HepG2 (cell line): ENCODE results near the gene MICAL3. TPM values are rescaled to one million over a fixed set of nuclear protein-coding genes. Genes with fewer than 3 reads are reported as not detected.

Source experiments
- ATAC-seq: fragments of 200-7000 bp; cut with Tn5 transposase; 3 replicates; pipeline ENCODE4 v1.9.1; 2020; ENCODE audit warnings: mild to moderate bottlenecking, moderate library complexity
- BruUV-seq: library from RNA; stranded (reverse); fragments of 400-500 nt; replicated peaks from 2 replicates; lab custom pipeline; 2021; lab: Mats Ljungman, UMichigan
- CTCF ChIA-PET: fragments of 300-600 bp; formaldehyde crosslinking; extraction: SDS; loops from one replicate; lab custom pipeline; 2021; ENCODE audit warnings: low total read pairs, inconsistent platforms, low intra/inter-chr PET ratio; lab: Yijun Ruan, JAX
- POLR2A ChIA-PET: fragments of 350-600 bp; sonication (Branson Sonifier 250); formaldehyde crosslinking; loops from one replicate; lab custom pipeline; 2020; ENCODE audit warnings: antibody characterized with exemption, inconsistent platforms; lab: Yijun Ruan, JAX
- DNase-seq: peaks from one replicate; pipeline ENCODE4 v3.0.0-alpha.2; 2015; ENCODE audit warnings: low spot score
- FAIRE-seq: peaks from 3 replicates; lab custom pipeline; 2011; peaks lifted over from hg19 to GRCh38; lab: Jason Lieb, UNC
- H2AFZ ChIP-seq: one replicate; pipeline ENCODE4 v1.6.1; 2011; ENCODE audit warnings: low read length, inconsistent platforms
- H3K27ac ChIP-seq: fragments of 300-600 bp; 3 replicates; pipeline ENCODE4 v1.8.0; 2011; ENCODE audit warnings: mixed run types, mild to moderate bottlenecking, mixed read lengths, low read length, inconsistent platforms; ENCODE audit not compliant: insufficient read depth; ENCODE audit errors: extremely low read length
- H3K27me3 ChIP-seq, 2 experiments: fragments of 200-600 bp in 1 of 2; 2 replicates in 1 of 2; 3 replicates in 1 of 2; pipeline versions ENCODE4 v1.6.0 to v1.8.0; 2011; ENCODE audit warnings: low read length in 2 of 2, mild to moderate bottlenecking in 2 of 2, moderate library complexity in 2 of 2, inconsistent platforms in 1 of 2; ENCODE audit not compliant: insufficient read depth in 2 of 2, control insufficient read depth in 1 of 2
- H3K36me3 ChIP-seq, 2 experiments: fragments of 200-600 bp in 1 of 2; replicated peaks in 1 of 2; 2 replicates in 1 of 2; 3 replicates in 1 of 2; pipeline versions ENCODE4 v1.5.1 to v1.8.0; 2011; ENCODE audit warnings: low read length in 2 of 2, inconsistent platforms in 1 of 2; ENCODE audit not compliant: insufficient read depth in 2 of 2, control insufficient read depth in 1 of 2
- H3K4me1 ChIP-seq: 2 replicates; pipeline ENCODE4 v1.5.1; 2012; ENCODE audit warnings: low read length, inconsistent platforms; ENCODE audit not compliant: insufficient read depth
- H3K4me2 ChIP-seq: 2 replicates; pipeline ENCODE4 v1.6.0; 2011; ENCODE audit warnings: low read depth, low read length, inconsistent platforms
- H3K4me3 ChIP-seq, 3 experiments: fragments of 200-600 bp in 1 of 3; sonication (generic), shearing (Covaris generic) in 1 of 3; replicated peaks in 1 of 3; 2 replicates each; pipeline ENCODE4 v1.5.1; 2011 to 2016; ENCODE audit warnings: low read length in 3 of 3, inconsistent platforms in 2 of 3, low read depth in 2 of 3, mild to moderate bottlenecking in 2 of 3, control low read depth in 1 of 3, mixed read lengths in 1 of 3; ENCODE audit not compliant: insufficient read depth in 1 of 3
- H3K79me2 ChIP-seq: one replicate; pipeline ENCODE4 v1.6.1; 2011; ENCODE audit warnings: low read length, inconsistent platforms; ENCODE audit not compliant: insufficient read depth
- H3K9ac ChIP-seq: 2 replicates; pipeline ENCODE4 v1.6.0; 2011; ENCODE audit warnings: mild to moderate bottlenecking, low read depth, low read length, inconsistent platforms; ENCODE audit not compliant: insufficient read depth
- H3K9me3 ChIP-seq: 2 replicates; pipeline ENCODE4 v1.5.1; 2012; ENCODE audit warnings: mild to moderate bottlenecking, low read length
- H4K20me1 ChIP-seq: 2 replicates; pipeline ENCODE4 v1.6.0; 2011; ENCODE audit warnings: inconsistent platforms, mild to moderate bottlenecking, low read length, moderate library complexity; ENCODE audit not compliant: insufficient read depth
- ATF7-NPFF ChIP-seq: sonication (generic); formaldehyde crosslinking; IDR thresholded peaks from 2 replicates; pipeline ENCODE4 v1.8.1; 2023; ENCODE audit warnings: mild to moderate bottlenecking, low read depth, missing genetic modification reagents, moderate library complexity
- CREM ChIP-seq, 2 experiments: sonication (generic) in 1 of 2; formaldehyde crosslinking in 1 of 2; IDR thresholded peaks; 2 replicates each; pipeline versions ENCODE4 v1.4.0 to v1.6.1; 2016 to 2020; ENCODE audit warnings: antibody characterized with exemption in 1 of 2, mild to moderate bottlenecking in 1 of 2, missing genetic modification reagents in 1 of 2
- GATAD2A ChIP-seq: IDR thresholded peaks from 2 replicates; pipeline ENCODE4 v1.6.1; 2016
- KAT8 ChIP-seq: IDR thresholded peaks from 2 replicates; pipeline ENCODE4 v1.6.1; 2016; ENCODE audit warnings: missing genetic modification reagents, missing compliant biosample characterization
- KDM5B ChIP-seq: sonication (generic); formaldehyde crosslinking; IDR thresholded peaks from 2 replicates; pipeline ENCODE4 v1.4.0; 2020; ENCODE audit warnings: missing genetic modification reagents, mild to moderate bottlenecking, borderline replicate concordance
- MAFF ChIP-seq: IDR thresholded peaks from 2 replicates; pipeline ENCODE4 v1.6.1; 2011; ENCODE audit warnings: low read depth, low read length, improper control_type of control experiment
- MAFK ChIP-seq, 2 experiments: IDR thresholded peaks in 1 of 2; conservative IDR thresholded peaks in 1 of 2; 2 replicates each; pipeline ENCODE4 v1.6.1; 2011; ENCODE audit warnings: improper control_type of control experiment in 2 of 2, low read length in 2 of 2
- MTF1 ChIP-seq: sonication (generic); formaldehyde crosslinking; IDR thresholded peaks from 2 replicates; pipeline ENCODE4 v1.5.0; 2020; ENCODE audit warnings: missing genetic modification reagents
- MXI1 ChIP-seq: IDR thresholded peaks from 3 replicates; pipeline ENCODE4 v1.6.1; 2012; ENCODE audit warnings: low read depth, low read length, inconsistent platforms, borderline replicate concordance
- NFKB2 ChIP-seq: sonication (generic); formaldehyde crosslinking; IDR thresholded peaks from 2 replicates; pipeline ENCODE4 v1.4.0; 2020; ENCODE audit warnings: missing genetic modification reagents, borderline replicate concordance
- RFXANK ChIP-seq: IDR thresholded peaks from 2 replicates; pipeline ENCODE4 v1.6.1; 2016
- STAT5B ChIP-seq: sonication (generic); formaldehyde crosslinking; IDR thresholded peaks from 2 replicates; pipeline ENCODE4 v1.4.0; 2020; ENCODE audit warnings: missing genetic modification reagents
- TMF1 ChIP-seq: sonication (generic); formaldehyde crosslinking; IDR thresholded peaks from 2 replicates; pipeline ENCODE4 v1.8.1; 2022; ENCODE audit warnings: low read depth, missing genetic modification reagents
- ZFP36L1 ChIP-seq: sonication (generic); formaldehyde crosslinking; IDR thresholded peaks from 2 replicates; pipeline ENCODE4 v1.8.0; 2022; ENCODE audit warnings: mild to moderate bottlenecking, missing genetic modification reagents, moderate library complexity
- ZNF430 ChIP-seq: sonication (generic); formaldehyde crosslinking; IDR thresholded peaks from 2 replicates; pipeline ENCODE4 v1.9.0; 2021; ENCODE audit warnings: mild to moderate bottlenecking, missing genetic modification reagents
- WGBS: methylation state at CpG from one replicate; pipeline ENCODE4 v1.1.6; 2017; ENCODE audit warnings: low lambda C conversion rate; 5-methylcytosine and 5-hydroxymethylcytosine counted together
- in situ Hi-C: cut with HindIII; loops from 2 replicates; pipeline ENCODE4 v1.10.0; 2017; ENCODE audit warnings: low pct_unique_long_range_greater_than_20kb; ENCODE audit not compliant: extremely low pct_ligation_motif_present
- intact Hi-C: fragments of 100-400 bp; cut with micrococcal nuclease; formaldehyde crosslinking; loops from one replicate; pipeline ENCODE4 v1.10.0; 2022; ENCODE audit not compliant: unreplicated experiment
- polyA plus RNA-seq, 8 experiments: library from polyadenylated mRNA; depleted of rRNA in 3 of 8; stranded (reverse) in 7 of 8; unstranded in 1 of 8; fragments of >200 nt; fragmentation: Illumina TruSeq in 4 of 8; extraction: Trizol in 4 of 8; gene quantifications; 2 replicates each; pipeline versions ENCODE4 v1.2.1 to v1.2.3, GENCODE V29; 2011 to 2016; ENCODE audit warnings: low read depth in 4 of 8, missing spikeins in 1 of 8, mixed read lengths in 1 of 8; ENCODE audit not compliant: insufficient read depth in 1 of 8
- total RNA-seq, 5 experiments: library from RNA; depleted of rRNA; stranded (reverse); fragments of >200 nt; fragmentation: Illumina TruSeq; extraction: Trizol; gene quantifications; 2 replicates each; pipeline ENCODE4 v1.2.3, GENCODE V29; 2016; ENCODE audit warnings: low read depth in 1 of 5
- TF ChIP-seq, protein P1 (sequence below): IDR thresholded peaks from 2 replicates; pipeline ENCODE4 v1.6.1; 2016; ENCODE audit warnings: missing genetic modification reagents, missing compliant biosample characterization
- TF ChIP-seq, protein P2 (sequence below): sonication (generic); formaldehyde crosslinking; IDR thresholded peaks from 2 replicates; pipeline ENCODE4 v1.8.0; 2022; ENCODE audit warnings: missing genetic modification reagents, mild to moderate bottlenecking, borderline replicate concordance

MICAL3 gene
- total and polyA plus RNA-seq, 2 of the 13 experiments (the other 11 are each of a cell fraction or from before 2014, with no cell fraction given) = 5.3 to 12.5 TPM

DNA sequence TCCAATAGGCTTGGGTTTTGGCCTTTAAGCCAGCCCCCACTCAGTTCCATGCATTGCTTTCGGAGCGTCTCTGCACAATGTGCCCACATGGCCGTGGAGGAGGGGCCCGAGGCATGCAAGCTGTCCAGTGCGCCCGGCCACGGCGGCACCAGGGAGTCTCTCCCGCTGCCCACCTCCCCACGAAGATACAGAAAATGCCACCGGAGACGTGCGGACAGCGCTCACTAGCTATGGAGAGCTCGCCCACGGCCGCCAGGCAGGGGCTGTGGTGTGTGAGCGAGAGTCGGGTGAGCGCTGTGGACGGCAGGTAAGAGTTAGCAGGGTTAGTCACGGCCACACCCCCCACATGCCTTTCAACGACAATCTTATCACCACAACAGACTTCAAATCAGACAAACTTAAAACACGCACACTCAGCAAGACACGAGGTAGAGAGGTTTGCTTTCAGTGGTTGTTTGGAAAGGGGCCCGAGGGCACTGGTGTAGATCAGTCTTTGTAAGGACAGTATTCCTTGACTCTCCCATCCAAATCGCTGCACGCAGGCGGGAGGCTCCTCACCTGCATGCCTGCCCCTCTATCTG is 231.4 kb downstream of the MICAL3 start:
- POLR2A ChIA-PET = no interaction called here
- no peak overlapping the region for H3K27ac ChIP-seq
- no peak for ATAC-seq
- WGBS = 97% methylated on average over 24 of the region's 29 CpGs
- H3K9ac ChIP-seq = no peak overlapping the region
- no peak overlapping the region for H3K4me2 ChIP-seq
- no peaks in the 10 kb centered on the region for H3K4me1 ChIP-seq
- no TSS peak for BruUV-seq
- no peaks in the 10 kb centered on the region for H4K20me1 ChIP-seq
- no peak for DNase-seq
- no peak overlapping the region for H2AFZ ChIP-seq
- H3K4me3 ChIP-seq = no peak overlapping the region
- CTCF ChIA-PET = no interaction called here
- H3K36me3 ChIP-seq = peaks cover 4 to 6% of the 10 kb centered on the region in 2 experiments; a peak in 2 of 5 replicates
- in situ Hi-C loops (no loop called here), intact Hi-C loops (no loop called here)
- no peak for FAIRE-seq
- TF ChIP-seq MAFF (peak; percentile 23; the same call in 1 of the 2 replicates), CREM (IDR thresholded peaks at IDR 0.05) (no peak), CREM (CRISPR knock-in tag; IDR thresholded peaks at IDR 0.05) (no peak), STAT5B (CRISPR knock-in tag) (no peak), TMF1 (no peak), GATAD2A (CRISPR knock-in tag) (no peak), ZNF430 (CRISPR knock-in tag) (no peak), MXI1 (no peak), MAFK (conservative IDR thresholded peaks at IDR 0.05 in 1 of 2, IDR thresholded peaks at IDR 0.05 in 1 of 2; ENCODE audit: low read length in 2 of 2) (peak; percentile 37 to 56), ZFP36L1 (no peak), RFXANK (no peak), KDM5B (CRISPR knock-in tag) (no peak), MTF1 (CRISPR knock-in tag) (no peak), KAT8 (no peak), ATF7-NPFF (CRISPR knock-in tag) (no peak), NFKB2 (CRISPR knock-in tag) (no peak)
- TF ChIP-seq, protein P1, sequence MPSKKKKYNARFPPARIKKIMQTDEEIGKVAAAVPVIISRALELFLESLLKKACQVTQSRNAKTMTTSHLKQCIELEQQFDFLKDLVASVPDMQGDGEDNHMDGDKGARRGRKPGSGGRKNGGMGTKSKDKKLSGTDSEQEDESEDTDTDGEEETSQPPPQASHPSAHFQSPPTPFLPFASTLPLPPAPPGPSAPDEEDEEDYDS (CRISPR knock-in tag) = no peak
- TF ChIP-seq, protein P2, sequence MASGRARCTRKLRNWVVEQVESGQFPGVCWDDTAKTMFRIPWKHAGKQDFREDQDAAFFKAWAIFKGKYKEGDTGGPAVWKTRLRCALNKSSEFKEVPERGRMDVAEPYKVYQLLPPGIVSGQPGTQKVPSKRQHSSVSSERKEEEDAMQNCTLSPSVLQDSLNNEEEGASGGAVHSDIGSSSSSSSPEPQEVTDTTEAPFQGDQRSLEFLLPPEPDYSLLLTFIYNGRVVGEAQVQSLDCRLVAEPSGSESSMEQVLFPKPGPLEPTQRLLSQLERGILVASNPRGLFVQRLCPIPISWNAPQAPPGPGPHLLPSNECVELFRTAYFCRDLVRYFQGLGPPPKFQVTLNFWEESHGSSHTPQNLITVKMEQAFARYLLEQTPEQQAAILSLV = no peak
- no peaks in the 10 kb centered on the region for H3K79me2 ChIP-seq
- no peaks in the 10 kb centered on the region for H3K9me3 ChIP-seq
- H3K27me3 ChIP-seq = no peaks in the 10 kb centered on the region; a peak in 1 of 5 replicates
